SKM-1 treated with dmso at 0.1 percent for 144 hours (cell line): ENCODE data around the gene OR8D2.

ENCODE experiments used
- DNase-seq: peaks from one replicate; lab custom pipeline; 2025; ENCODE audit not compliant: unreplicated experiment; lab: John Stamatoyannopoulos, UW

OR8D2 gene, protein sequence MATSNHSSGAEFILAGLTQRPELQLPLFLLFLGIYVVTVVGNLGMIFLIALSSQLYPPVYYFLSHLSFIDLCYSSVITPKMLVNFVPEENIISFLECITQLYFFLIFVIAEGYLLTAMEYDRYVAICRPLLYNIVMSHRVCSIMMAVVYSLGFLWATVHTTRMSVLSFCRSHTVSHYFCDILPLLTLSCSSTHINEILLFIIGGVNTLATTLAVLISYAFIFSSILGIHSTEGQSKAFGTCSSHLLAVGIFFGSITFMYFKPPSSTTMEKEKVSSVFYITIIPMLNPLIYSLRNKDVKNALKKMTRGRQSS

DNA sequence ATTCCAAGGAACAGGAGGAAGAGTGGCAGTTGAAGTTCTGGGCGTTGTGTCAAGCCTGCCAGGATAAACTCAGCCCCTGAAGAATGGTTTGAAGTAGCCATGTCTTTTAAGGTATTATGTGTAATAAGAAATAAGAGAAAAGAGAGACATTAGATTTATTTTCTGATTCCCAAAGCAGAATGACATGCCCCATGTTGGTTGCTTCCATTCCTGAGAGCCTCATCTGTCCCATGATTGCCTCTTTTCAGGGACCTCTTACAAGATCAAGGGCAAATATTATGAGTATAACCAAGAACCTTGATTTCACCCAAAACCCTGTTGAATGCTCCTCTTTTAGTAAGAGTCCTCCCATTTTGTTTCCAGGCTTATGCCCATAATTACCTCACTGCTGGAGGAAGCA is at the start of gene OR8D2:
Gene OR8D2, minus strand, starts transcription at position 101 of the 400 bp plus-strand sequence. Its CDS starts 0 bp downstream, at position 101.
- no peak for DNase-seq

DNA sequence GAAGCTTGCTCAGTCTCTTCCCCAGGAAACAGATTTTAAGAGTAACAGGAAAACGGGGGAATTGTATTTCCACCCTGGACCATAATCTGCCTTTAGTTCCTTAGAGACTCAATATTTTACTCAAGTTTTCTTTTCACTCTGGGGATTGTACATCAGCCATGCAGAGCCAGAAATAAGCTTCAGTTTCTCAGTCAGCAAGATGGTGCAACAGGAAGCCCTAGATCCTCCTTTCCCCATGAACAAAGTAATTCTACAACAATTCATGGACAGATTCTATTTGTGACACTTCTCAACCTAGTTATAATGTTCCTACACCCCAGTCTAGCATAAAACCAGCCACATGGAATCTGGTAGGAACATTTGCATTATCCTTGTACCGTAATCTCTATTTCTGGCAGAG is 39.6 kb upstream of the OR8D2 start:
- DNase-seq = no peak

DNA sequence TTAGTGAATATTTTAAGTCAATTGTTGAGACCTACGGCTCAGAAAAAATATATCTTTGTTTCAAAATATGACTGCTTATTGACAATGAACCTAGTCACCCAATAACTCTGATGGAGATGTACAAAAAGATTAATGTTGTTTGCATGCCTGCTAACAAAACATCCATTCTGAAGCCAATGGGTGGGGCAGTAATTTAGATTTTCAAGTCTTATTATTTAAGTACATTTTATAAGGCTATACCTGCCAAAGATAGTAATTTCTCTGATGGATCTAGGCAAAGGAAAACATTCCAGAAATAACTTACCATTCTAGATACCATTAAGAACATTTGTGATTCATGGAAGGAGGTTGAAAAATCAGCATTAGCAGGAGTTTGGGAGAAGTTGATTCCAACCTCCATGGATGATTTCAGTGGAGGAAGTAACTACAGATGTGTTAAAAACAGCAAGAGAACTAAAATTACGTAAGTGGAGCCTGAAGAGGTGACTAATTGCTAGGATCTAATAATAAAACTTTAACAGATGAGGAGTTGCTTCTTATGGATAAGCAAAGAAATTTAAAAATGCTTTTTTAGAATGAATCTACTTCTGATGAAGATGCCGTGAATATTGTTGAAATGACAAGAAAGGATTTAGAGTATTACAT is 26.4 kb upstream of the OR8D2 start:
- peak; percentile 18 for DNase-seq

DNA sequence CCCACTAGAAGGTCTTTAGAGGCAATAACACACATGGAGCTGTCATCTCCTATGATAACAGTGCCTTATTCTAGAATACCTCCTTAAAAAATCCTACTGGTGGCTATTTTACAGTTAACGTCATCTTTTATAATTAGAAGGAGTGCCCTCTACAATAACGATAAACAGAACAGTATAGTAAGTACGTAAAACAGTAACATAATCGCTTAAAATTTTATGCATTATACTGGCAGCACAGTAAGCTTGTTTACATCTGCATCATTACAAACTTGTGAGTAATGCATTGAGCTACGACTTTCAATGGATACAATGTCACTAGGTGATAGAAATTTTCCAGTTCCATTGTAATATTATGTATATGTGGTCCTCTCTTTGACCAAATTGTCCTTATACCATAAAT is 24.3 kb upstream of the OR8D2 start:
- DNase-seq = no peak

DNA sequence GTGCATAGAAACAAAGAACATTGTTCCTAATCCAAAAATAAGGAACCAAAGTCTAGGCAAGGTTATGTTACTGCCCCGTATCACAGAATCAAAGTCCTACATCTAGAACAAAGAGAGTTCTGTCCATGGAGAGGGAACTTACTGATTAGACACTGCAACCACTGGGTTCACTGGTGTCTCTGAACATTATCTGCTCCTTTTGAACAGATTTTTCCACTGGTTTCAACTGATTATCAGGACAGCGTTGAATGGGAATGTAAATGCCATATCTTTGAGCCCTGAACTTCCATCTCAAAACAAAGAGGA is 20.1 kb upstream of the OR8D2 start:
- no peak for DNase-seq

DNA sequence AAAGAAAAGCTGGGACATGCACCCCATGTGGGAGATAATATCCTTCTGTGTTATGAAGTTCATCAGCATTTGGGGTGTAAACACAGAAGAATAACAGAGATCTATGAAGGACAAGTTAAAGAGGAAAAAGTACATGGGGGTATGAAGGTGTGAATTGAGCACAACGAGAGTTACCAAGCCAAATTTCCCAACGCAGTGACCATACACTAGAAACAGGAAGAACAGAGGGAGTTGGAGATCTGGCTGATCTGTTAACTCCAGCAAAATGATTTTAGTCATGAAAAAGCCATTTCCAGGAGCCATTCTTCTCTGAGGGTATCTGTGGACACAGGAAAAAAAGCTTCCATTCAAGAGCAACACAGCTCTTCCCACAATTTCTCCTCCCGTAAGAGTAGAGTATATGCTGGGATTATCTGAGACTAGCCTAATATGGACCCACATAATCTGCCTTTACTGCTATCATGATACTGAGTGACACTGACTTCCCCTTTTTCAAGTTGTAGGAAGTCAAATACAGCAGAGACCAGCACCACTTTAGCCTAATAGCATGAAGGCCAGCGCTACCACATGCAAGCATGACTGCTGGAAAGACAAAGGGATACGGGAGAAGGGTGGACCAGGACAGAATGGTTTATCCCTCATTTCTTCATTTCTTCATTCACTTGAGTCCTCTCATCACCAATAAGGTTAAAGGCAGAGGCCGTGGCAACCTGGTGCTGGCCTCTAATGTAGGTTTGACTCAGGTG is 19.6 kb upstream of the OR8D2 start:
- peak; percentile 33 for DNase-seq

DNA sequence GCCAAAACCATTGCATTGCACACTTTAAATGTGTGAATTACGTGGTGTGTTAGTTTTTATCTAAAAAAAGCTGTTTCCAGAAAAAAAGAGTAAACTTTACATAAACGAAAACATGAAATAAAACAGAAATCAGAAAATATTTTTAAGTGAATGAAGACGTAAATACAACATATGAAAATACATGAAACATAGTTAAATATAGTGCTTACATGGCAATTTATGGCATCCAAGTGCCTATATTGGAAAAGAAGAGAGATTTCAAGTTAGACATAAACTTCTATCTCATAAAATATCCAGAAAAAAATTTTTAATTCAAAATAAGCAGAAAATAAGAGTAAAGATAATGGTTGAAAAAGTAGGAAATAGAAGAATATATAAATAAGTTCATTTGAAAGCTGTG is 11.9 kb upstream of the OR8D2 start:
- no peak for DNase-seq

DNA sequence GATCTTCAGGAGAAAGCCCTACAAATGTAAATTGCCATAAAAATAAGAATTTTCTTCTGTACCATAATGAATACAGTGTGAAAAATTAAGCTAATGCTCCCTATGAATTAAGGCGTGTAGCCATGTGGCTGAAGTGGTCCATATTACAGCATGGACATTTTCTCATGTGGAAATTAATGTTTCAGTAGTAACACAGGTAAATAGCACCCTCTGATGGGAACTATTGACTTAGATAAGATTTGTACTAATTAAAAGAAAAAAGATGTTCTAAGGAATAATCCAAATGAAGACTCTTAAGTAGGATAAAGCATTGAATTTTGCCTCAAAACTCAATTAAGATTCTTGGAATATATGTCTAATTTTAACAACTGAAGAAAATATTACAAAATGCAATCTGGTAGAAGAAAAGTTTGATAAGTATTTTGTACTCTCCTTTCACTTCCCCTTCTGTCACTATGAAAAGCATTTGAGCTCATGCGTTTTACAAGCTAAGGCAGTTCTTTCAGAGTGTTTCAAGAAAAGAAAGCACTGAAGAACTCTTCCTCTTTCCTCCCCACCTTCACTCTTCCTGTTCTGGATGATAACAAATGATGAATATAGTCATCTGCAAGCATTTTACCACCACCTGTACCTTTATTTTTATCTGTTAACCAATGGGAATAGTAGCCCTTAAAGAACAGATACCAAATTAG is 9.9 kb upstream of the OR8D2 start:
- peak; percentile 75 for DNase-seq

DNA sequence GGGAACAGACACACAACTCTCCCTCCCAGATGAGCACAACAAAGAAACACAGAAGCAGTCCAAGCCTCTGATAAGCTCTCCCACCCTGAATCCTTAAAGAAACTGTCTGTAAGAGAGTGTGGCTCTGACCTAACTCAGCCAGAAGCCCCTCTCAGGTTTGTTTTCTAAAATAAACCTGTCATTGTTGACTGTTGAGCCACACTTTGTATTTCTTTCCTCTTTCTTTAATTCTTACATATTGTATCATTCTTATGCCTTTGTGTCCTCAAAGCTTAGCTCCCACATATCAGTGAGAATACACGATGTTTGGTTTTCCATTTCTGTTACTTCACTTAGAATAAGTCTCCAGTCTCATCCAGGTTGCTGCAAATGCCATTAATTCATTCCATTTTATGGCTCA is 7.8 kb upstream of the OR8D2 start:
- DNase-seq = no peak

DNA sequence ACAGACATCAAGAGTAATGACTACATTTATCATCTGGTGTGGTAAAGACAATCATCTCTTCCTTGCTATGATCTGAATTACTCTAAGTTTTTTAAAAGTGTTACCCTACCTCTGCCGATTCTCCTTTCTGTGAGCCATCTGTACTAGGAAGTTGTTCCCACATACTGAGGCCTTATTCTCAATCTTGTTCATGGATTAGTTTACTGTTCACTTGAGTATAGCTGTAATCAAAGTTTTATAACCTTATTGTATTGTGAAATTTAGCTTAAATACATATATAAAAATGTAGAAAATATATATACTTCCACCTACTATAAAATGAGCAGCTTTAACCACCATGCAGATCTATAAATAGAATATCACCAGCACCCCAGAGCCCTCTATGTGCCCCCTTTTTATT is 2.4 kb upstream of the OR8D2 start:
- no peak for DNase-seq

DNA sequence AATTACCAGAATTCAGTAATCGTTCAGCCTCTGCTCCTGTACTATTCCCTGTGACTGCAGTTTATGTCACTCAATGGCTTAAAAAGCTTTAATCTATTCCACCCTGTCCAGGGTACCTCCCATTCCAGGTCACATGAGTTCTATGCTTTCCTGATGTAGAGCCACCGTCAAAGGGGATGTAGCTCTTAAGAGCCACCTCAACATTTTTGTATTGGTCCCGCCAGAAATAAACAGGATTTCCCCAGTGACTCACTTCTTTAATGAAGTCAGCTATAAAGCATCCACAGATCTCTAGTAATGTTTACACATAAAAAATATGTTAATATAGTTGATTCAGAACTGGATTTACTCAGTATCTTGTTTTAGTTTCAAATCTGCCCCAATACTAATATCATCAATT is 4.9 kb downstream of the OR8D2 start:
- DNase-seq = no peak

DNA sequence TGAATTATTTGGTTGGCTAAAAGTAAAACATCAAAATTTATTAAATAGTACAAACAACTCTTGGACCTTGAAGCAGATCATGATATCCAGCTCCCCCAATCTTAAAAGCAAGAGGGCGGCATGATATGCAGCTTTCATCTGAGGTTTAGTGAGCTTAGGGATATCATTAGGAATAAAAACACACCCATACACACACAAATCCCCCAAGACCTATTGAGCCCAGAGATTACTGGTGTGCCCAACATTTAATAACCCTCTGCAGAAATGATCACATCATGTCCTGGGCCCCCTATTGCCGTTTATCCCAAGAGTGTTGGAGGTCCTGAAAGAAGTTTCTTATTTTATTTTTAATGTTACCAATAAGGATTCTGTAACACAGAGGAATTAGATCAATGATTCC is 6.1 kb downstream of the OR8D2 start, which contains the start of gene OR8D1:
Gene OR8D1, minus strand, starts transcription at position 101 of the 400 bp plus-strand sequence. CDS start 3,183 bp downstream, outside the sequence.
- no peak for DNase-seq

DNA sequence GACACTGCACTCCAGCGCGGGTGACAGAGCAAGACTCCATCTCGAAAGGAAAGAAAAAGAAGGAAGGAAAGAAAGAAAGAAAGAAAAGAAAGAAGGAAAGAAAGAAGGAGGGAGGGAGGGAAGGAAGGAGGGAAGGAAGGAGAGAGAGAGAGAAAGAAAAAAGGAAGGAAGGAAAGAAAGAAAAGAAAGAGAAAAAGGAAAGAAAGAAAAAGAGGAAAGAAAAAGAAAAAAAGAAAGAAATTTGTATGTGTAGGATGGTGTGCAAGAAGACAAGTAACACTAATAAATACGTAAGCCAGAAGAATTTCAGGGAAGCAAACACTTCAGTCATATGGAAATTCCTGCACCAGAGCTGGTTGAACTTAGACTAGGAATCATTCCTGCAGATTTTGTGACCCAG is 6.9 kb downstream of the OR8D2 start:
- DNase-seq = no peak

DNA sequence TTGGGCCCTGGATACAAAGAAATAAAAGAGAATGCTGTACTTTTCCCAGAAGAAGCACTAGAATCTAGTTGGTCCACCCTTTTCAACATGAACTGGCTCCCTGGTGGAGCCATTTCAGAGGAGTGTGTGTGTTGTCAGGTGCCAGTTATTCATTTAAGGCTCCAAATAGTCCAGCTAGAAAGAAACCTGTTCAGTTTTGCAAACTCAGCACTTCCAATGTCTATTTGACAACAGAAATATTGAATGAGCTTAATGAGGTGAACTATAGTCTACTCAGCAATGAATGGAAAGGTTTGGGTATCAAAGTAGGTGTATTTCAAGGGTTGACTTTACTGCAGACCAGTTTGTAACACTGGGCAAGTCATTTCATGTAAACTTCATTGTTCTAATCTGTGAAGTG is 8.3 kb downstream of the OR8D2 start:
- DNase-seq = no peak

DNA sequence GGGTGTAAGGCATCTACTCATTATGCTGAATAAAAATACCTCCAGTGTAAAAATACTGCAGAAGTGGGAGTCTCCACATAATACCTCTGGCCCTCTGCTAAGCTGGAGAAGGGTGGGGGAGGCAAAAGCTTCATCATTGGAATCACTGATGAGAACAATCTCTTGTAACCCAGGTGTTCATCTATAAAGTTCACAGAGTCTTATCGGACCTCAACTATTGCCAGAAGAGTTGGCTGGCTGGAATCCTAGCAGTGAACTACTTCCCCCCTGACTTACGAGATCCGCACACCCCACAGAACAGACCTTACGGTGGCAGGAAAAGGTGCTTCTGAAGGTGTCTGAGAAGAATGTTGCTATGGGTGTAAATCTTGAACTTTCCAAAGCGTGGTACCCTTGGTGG is 8.7 kb downstream of the OR8D2 start:
- DNase-seq = no peak

DNA sequence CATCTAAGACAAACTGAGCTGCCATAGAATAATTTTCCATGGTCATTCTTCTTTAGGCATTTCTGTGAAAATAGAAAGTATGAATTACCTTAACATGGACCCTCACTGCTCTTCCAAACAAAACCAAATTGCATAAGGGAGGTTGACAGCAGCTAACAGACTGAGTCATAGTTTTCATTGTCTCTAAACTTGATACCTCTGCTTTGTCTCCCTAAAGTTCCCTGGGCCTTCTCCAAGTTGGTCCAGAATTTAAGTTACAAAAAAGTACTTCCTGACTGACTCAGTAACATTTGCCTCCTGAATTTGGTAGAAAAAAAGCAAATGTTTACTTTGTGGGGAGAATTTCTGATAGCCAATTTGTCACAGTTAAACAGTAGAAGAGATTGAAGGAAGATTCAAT is 9.3 kb downstream of the OR8D2 start:
- no peak for DNase-seq

DNA sequence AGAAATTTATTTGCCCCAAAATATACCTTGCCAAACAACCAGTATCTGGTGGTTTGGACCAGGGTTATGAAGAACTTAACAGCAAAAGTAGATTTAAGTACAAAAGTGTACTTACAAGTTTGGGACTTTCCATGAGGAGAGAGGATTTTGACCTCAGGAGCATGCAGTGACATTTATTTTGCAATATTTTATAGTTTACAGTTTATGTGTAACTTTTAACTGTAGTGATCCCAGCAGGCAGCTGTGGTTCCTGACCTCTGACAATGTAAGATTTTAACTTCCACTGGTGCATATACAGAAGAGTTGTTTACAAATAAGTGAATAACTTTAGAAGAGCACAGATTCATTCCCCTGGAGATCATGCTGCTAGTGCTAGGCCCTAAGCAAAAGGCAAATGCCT is 12.9 kb downstream of the OR8D2 start:
- DNase-seq = no peak

DNA sequence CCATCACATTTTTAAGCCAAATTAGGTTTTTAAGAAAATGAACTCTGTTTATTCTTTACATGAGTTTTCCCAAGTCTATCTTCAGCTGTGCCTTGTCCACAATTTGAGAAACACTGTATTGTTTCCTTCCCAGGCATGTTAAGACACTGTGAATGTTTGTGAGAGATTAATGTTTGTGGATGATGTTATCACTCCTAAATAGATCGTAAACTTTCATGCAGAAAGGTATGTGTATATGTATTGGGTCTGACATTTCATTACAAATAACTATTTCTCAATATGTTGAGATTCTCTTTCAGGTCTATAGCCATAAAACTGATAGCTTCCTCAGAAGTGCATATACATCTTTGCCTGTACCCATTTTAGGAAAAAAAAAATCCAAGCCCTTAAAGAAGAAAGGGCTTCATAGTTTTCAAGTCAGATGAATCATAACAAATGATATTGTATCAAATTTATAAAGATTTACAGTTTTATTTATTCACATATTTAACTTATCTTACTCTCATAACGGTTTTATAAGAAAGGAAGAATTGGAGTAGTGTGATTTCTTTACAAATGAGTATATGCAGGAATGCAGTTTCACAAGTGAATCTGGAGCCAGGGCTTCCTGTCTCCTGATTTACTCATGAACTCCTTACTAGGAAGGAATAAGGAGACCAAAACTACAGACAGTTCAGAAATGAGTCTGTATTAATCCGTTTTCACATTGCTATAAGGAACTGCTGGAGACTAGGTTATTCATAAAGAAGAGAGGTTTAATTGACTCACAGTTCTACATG is 17.5 kb downstream of the OR8D2 start:
- DNase-seq = no peak

DNA sequence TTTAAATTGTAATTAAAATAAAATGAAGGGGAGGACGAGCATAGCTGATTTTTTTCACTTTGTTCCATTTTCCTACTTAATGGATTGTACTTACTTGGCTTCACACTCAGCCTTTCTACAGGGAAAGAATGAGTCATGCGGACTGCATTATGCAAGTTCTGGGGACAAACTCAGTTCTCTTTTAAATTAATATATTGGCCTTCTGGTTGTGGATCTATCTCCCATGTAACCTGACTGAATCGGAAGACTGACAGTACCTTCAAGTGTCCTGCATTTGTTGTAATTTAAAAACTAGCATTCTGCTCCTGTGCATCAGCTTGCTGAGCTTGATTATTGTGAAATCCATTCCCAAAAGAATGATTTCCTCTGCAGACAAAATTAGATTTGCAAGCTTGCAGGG is 18.4 kb downstream of the OR8D2 start:
- peak; percentile 8 for DNase-seq

DNA sequence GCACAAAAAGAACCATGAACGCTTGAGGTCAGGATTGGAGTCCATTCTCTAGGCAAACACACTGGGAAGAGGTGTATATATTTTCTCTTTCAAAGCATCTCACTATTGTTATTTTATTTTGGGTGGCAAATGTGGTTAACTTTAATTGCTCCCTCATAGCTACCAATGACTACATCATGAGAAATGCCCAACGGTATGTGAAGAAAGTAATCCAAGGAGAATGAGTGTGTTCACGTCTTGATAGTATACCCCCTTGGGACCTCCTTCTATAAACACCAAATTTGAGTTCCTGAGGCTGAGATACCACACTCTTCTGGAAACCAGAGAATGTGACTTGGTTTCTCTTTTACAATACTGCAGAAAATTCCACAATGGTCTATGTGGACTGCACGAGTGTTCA is 22.1 kb downstream of the OR8D2 start:
- DNase-seq = no peak

DNA sequence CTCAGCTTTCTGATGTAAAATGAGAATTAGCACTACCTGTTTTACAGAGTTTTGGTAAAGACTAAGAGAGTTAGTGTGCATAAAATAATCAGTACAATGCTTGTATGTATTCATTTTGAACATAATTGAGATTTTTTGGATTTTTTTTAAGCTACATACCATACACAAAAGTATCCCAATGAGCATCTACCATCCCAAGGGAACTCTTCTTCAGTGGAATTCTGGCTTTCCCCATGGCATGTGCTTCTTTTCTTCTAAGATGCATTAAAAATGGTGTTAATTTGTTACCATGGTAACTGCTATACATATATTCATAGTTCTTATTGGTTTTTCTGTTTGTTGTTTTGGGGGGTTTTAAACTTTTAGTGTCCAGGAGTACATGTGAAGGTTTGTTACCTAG is 24.0 kb downstream of the OR8D2 start:
- DNase-seq = no peak
